Ovary (tissue), 9 donors: ENCODE measurements around the gene ZNF511. TPM values are rescaled to one million over a fixed set of nuclear protein-coding genes. Genes with fewer than 3 reads are reported as not detected.

Source experiments
- DNase-seq, 5 donors: peaks; one replicate each; pipeline ENCODE4 v3.0.0-alpha.2; 2019 to 2020
- H3K27ac ChIP-seq, 2 donors: fragments of 200-600 bp; one replicate each; pipeline versions ENCODE4 v1.5.1 to v1.8.0; 2019 to 2022
- H3K27me3 ChIP-seq: fragments of 200-600 bp; one replicate; pipeline ENCODE4 v1.8.0; 2022
- H3K36me3 ChIP-seq: fragments of 200-600 bp; sonication (generic); one replicate; pipeline ENCODE4 v1.5.1; 2019
- H3K4me1 ChIP-seq: one replicate; pipeline ENCODE4 v1.8.1; 2013; ENCODE audit warnings: mild to moderate bottlenecking, moderate library complexity; ENCODE audit not compliant: insufficient read depth
- H3K4me3 ChIP-seq: fragments of 200-600 bp; sonication (generic); one replicate; pipeline ENCODE4 v1.5.1; 2017
- H3K9me3 ChIP-seq, 2 donors: fragments of 200-600 bp in 1 of 2; sonication (generic) in 1 of 2; one replicate each; pipeline versions ENCODE4 v1.5.1 to v1.8.1; 2013 to 2019; ENCODE audit warnings: mild to moderate bottlenecking in 1 of 2, moderate library complexity in 1 of 2
- CTCF ChIP-seq, 3 donors: fragments of 450-650 bp in 2 of 3; fragments of 200-600 bp in 1 of 3; IDR thresholded peaks; one replicate each; pipeline versions ENCODE4 v1.5.1 to v1.8.0; 2016 to 2022; ENCODE audit warnings: antibody characterized with exemption in 3 of 3, mild to moderate bottlenecking in 1 of 3
- EP300 ChIP-seq: sonication (generic); formaldehyde crosslinking; IDR thresholded peaks from one replicate; pipeline ENCODE4 v1.6.1; 2017; ENCODE audit warnings: antibody characterized with exemption
- POLR2A ChIP-seq: fragments of 450-650 bp; IDR thresholded peaks from one replicate; pipeline ENCODE4 v1.6.1; 2017; ENCODE audit warnings: antibody characterized with exemption, mild to moderate bottlenecking, moderate library complexity
- WGBS, 3 donors: extraction: QIAGEN DNeasy Blood & Tissue Kit in 1 of 3; methylation state at CpG; one replicate each; pipeline versions ENCODE4 v1.1.5 to v1.1.7; 2013 to 2017; 5-methylcytosine and 5-hydroxymethylcytosine counted together
- intact Hi-C, 4 donors: fragments of 100-400 bp; cut with DNase I; formaldehyde crosslinking; loops; one replicate each; pipeline versions ENCODE4 v1.11.0 to v1.15.1; 2022 to 2023
- polyA plus RNA-seq, 2 donors: library from polyadenylated mRNA; stranded (reverse); fragments of 200-250 nt in 1 of 2; fragments of 350-450 nt in 1 of 2; fragmentation: Illumina TruSeq in 1 of 2; extraction: RNeasy Lipid Tissue Mini Kit (QIAGEN cat#74804) in 1 of 2; gene quantifications; one replicate each; pipeline ENCODE4 v1.2.3, GENCODE V29; 2013 to 2014
- total RNA-seq, 7 donors: library from RNA; depleted of rRNA in 2 of 7; stranded (reverse); fragments of >200 nt in 2 of 7; fragmentation: NEBNext Ultra II Directional in 3 of 7; extraction: Animal tissue kit (Norgen Biotek cat#: 25700) in 3 of 7; gene quantifications; one replicate each; pipeline versions ENCODE4 v1.1.0 to v1.2.4, GENCODE V29; 2016 to 2023
- donor health status: DM: no; HTN: no; CAD: no; lungs with moderate emphysema.
- donor health status: DM: no; HTN: no; CAD: no.
- donor health status: Bipolar disorder and iron deficiency.
- donor health status: DM: yes; HTN: yes; CAD: no.
- donor health status: DM: no; HTN: no; CAD: no.
- donor health status: DM: yes; HTN: yes; CAD: no.

ZNF511 gene
- total and polyA plus RNA-seq, 9 donors, result 16.3 to 64.8 (median 46.8) TPM

- intact Hi-C loops, result loop anchor here in 2 of 4 donors (5.0 kb wide), 2 partner anchors 47 to 68 kb away; partner anchors contain the start of gene PAOX (in 1 of the 2)
- peaks cover 14% of the 10 kb centered on the region for H3K4me1 ChIP-seq
- 19 to 33% (median 27%) methylated on average over 37 to 46 of the region's 46 CpGs for WGBS, 3 donors
- no peaks in the 10 kb centered on the region for H3K36me3 ChIP-seq
- TF ChIP-seq POLR2A (no peak), EP300 (no peak), CTCF (IDR thresholded peaks at IDR 0.05) (no peak)
- peak overlapping the region; percentile 97 for H3K4me3 ChIP-seq
- no peaks in the 10 kb centered on the region for H3K9me3 ChIP-seq
- peak; percentile 90 to 96 (median 95) for DNase-seq
- no peaks in the 10 kb centered on the region for H3K27me3 ChIP-seq
- peak overlapping the region; percentile 84 to 99 for H3K27ac ChIP-seq
These were observed 496 bp downstream of the ZNF511 start for GRCh38 chr10:133309100-133309719.

- Histone ChIP-seq H3K9me3 (no peaks in the 10 kb centered on the region), H3K27ac (peak overlapping the region in 1 of 2 donors; percentile 99), H3K4me3 (no peak overlapping the region), H3K4me1 (peaks cover 14% of the 10 kb centered on the region), H3K36me3 (no peaks in the 10 kb centered on the region), H3K27me3 (no peaks in the 10 kb centered on the region)
- TF ChIP-seq EP300, result no peak
- no peak for TF ChIP-seq CTCF (IDR thresholded peaks at IDR 0.05)
- no peak for TF ChIP-seq POLR2A
- peak; percentile 32 to 77 (median 72) for DNase-seq
- intact Hi-C loops, result loop anchor here in 3 of 4 donors (2.0 to 5.0 kb wide), 3 partner anchors 48 to 67 kb away; partner anchors contain the start of gene PAOX (in 1 of the 3)
- 79 to 89% (median 83%) methylated on average over 33 of the region's 33 CpGs for WGBS, 3 donors
These were observed 1.1 kb downstream of the ZNF511 start for GRCh38 chr10:133309720-133310398.

- intact Hi-C loops, result loop anchor here in 1 of 4 donors (2.0 kb wide), 1 partner anchor 50 kb away; no protein-coding TSS in a partner anchor
- Histone ChIP-seq H3K9me3 (no peaks in the 10 kb centered on the region), H3K4me1 (peaks cover 14% of the 10 kb centered on the region), H3K4me3 (no peak overlapping the region), H3K36me3 (no peaks in the 10 kb centered on the region), H3K27ac (no peak overlapping the region), H3K27me3 (no peaks in the 10 kb centered on the region)
- WGBS, 3 donors, result 90 to 94% (median 92%) methylated on average over 16 of the region's 16 CpGs
- peak in 1 of 5 donors; percentile 41 for DNase-seq
- no peak for TF ChIP-seq EP300
- no peak for TF ChIP-seq CTCF (IDR thresholded peaks at IDR 0.05)
- no peak for TF ChIP-seq POLR2A
These were observed 1.7 kb downstream of the ZNF511 start for GRCh38 chr10:133310399-133310755.

GRCh38 chr10:133310789-133311188, 2.1 kb downstream of the ZNF511 start:
- Histone ChIP-seq H3K4me3 (no peak overlapping the region), H3K4me1 (peaks cover 12% of the 10 kb centered on the region), H3K27ac (no peak overlapping the region), H3K36me3 (no peaks in the 10 kb centered on the region), H3K27me3 (no peaks in the 10 kb centered on the region), H3K9me3 (no peaks in the 10 kb centered on the region)
- DNase-seq, result no peak
- TF ChIP-seq EP300, result no peak
- TF ChIP-seq CTCF (IDR thresholded peaks at IDR 0.05), result no peak
- TF ChIP-seq POLR2A, result no peak
- intact Hi-C loops, result loop anchor here in 1 of 4 donors (2.0 kb wide), 1 partner anchor 50 kb away; no protein-coding TSS in a partner anchor
- WGBS, 3 donors, result 91 to 95% (median 92%) methylated on average over 8 of the region's 8 CpGs
